RPMI7951 (cell line): Measurements from ENCODE around the gene ANKRD52. TPM values are rescaled to one million over a fixed set of nuclear protein-coding genes. Genes with fewer than 3 reads are reported as not detected.
A peak's percentile ranks its signal among the peaks of the same experiment; 100 is the strongest.
"Not testable (repeated sequence)": the region's sequence is repeated elsewhere in the genome, so short reads cannot be mapped to it uniquely, and the experiment has no call there.

Source experiments
- DNase-seq: peaks from one replicate; pipeline ENCODE4 v3.0.0-alpha.2; 2012; ENCODE audit warnings: low read depth
- total RNA-seq: library from RNA; depleted of rRNA; stranded (reverse); fragments of >200 nt; shearing (Covaris generic); gene quantifications from 2 replicates; pipeline ENCODE4 v1.2.3, GENCODE V29; 2014; rRNA removed

ANKRD52 gene
- 8.7 and 10.6 TPM in 2 replicates for total RNA-seq

DNA sequence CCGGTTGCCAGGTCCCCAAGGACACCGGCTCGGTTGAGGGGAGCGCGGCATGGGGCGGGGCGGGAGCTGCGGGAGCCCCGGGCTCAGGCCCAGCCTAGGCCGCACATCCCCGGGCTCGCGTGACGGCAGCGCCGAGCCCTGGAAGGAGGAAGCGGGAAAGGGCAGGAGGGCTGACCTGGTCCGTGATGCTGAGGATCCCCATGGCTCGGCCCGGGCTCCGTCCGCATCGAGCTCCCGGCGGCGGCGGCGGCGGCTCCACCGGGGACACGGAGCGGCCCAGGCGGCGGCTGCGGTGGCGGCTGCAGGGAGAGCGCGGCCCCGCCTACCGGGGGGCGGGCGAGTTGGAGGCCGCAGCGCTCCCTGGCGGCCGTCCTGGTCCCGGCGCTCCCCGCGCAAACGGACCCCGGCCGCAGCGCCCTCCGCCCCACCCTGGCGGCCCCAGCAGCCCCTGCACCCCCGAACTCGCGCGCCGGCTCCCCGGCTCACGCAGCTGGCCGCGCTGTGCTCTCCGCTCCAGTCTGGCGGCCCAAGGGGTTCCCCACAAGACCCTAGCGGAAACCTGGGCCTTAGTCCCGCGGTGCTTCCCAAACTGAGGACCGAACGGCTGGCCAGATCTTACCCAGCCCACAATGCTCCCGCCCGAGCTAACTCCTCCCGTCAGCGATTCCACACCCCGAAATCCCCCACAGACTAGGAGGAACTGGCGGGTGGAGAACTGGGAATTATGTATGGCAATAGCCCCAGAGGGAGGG, at the start of gene ANKRD52:
Gene ANKRD52, minus strand, starts transcription at position 317 of the 752 bp plus-strand sequence. Its CDS starts 115 bp downstream, at position 202.
- DNase-seq: peak; percentile 82

- DNase-seq: no peak
These were observed 49.2 kb upstream of the ANKRD52 start for GRCh38 chr12:56307221-56307965.

DNA sequence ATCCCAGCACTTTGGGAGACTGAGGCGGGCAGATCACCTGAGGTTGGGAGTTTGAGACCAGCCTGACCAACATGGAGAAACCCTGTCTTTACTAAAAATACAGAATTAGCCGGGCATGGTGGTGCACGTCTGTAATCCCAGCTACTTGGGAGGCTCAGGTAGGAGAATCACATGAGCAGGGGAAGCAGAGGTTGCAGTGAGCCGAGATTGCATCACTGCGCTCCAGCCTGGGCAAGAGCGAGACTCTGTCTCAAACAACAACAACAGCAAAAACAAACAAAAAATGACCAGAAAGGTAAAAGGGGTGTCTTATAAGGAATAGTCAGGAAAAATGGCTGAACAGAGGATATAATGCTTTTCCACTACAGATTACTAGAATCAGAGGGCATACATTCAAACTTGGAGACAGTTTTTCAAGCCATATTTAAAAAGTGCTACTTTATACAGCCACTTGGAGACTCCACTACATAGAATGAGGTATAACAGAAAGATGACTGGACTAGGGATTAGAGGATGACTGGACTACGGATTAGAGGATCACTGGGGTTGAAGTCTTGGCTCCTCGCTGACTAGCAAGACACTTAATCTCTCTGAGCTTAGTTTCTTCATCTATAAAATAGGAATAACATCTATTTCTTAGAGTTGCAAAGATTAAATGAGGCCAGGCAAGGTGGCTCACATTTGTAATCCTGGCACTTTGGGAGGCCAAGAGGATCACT, 46.8 kb upstream of the ANKRD52 start:
- no peak for DNase-seq

- no peak for DNase-seq
These were observed 46.1 kb upstream of the ANKRD52 start for GRCh38 chr12:56304276-56304675.

DNA sequence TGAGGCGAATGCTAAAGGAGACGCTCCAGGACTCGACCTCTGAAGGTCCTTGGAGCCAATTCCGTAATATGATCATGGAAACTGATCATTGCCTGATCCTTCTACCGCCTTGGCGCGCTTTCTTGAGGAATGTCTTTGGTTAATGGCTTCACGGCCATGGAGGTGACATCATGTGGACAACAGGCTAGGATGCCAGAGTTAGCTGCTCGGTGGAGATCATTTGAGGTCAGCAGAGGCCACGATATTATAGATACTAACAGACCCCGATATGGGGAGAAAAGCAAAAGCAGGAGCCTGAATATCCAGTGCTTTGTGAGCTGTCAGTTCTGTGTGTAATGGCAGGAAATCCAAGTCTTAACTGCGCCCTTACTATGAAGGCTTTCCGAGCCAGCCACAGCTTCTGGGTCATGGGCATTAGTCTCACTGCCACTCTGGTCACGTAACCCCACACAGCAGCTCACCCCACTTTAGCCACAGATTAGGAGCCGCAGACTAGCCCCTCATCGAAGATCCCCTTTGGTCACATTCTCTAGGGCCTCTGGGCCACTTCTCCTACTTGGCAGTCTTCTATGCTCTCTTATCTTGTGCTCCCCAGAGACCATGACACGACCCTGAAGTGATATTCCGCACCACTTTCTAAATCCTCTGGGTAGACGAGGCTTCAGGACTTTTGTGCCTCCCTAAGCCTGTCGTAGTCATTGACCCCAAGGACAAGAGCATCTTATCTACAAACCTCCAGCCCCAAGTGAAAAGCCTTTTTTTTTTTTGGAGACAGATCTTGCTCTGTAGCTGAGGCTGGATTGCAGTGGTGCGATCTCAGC, 42.7 kb upstream of the ANKRD52 start:
- no peak for DNase-seq

DNA sequence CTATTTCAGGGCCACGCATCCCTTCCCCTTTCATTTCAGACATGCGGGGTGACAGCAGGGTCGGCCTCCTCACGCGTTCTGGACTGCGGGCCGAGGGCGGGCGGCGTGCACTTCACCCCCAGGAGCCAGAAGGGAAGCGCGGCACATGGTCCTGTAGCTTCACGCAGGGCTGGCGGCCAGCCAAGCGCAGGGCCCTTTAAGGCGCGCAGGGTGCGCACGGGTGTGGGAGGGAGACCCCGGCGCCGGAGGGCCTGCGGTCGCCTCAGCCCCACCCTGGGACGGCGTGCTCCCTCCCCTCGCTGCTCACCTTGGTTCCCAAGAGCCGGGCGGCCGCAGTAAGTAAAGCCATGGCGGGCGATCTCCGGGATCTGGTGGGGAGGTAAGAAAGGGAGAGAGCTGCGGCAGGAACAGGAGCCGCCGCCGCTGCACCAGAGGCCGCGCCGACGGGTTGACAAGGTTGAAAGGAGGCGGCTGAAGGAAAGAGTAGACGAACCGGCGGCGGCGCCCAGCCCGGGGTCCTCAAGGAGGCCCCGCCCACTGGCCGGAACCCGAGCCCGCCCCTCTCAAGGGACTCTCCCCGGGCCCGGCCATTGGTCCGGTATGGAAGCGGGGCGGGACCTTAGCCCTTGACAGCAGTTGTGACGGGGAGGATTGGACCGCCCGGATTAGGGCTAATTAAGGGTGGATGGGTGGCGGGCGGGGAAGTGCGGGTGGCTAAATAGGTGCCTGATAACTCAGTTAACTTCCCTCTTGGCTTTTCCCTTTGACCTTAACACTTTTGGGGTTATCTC, 41.9 kb upstream of the ANKRD52 start, which contains the start of gene CS:
Gene CS, minus strand, starts transcription at position 478 of the 791 bp plus-strand sequence. Its CDS starts 129 bp downstream, at position 349.
- DNase-seq: peak; percentile 97

- peak; percentile 35 for DNase-seq
These were observed 41.2 kb upstream of the ANKRD52 start for GRCh38 chr12:56299308-56299852.

GRCh38 chr12:56298828-56299227, 40.6 kb upstream of the ANKRD52 start:
- no peak for DNase-seq

GRCh38 chr12:56297400-56297799, 39.2 kb upstream of the ANKRD52 start:
- no peak for DNase-seq

GRCh38 chr12:56296295-56296694, 38.1 kb upstream of the ANKRD52 start:
- DNase-seq: no peak

- no peak for DNase-seq
These were observed 35.6 kb upstream of the ANKRD52 start for GRCh38 chr12:56293795-56294194.

GRCh38 chr12:56288705-56289387, 30.7 kb upstream of the ANKRD52 start:
- DNase-seq: no peak

DNA sequence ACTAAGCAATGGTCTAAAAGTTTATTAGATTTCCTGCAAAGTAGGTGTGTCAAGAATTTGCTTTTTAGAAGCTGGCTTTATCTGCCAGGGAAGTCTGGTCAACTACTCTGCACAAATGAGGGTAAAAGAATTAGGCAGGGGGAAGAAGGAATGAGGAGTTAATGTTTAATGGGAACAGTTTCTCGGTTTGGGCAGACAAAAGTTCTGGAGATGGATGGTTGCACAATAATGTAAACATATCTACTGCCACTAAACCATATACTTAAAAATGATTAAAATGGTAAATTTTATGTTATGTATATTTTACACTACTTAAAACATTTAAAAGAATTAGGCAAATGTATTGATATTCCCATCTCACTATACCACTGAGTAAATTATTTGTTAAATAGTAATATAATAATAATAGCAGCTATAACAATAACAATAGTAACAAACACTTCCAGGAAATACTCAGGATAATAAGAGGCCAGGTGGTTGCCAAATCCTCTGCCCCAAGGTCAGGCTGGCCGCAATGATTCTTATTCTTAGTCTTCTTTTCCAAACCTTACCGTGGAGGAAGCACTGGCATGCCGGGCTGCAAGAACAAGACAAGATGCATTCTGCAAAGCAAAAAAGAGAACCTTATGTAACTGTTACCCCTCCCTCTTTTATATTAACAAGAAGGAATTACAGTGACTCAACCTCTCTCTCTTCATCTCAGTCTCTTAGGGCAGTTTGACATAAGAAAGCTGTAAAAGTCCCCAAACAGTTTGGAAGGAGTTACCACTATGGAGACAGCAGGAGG, 28.1 kb upstream of the ANKRD52 start:
- DNase-seq: no peak

GRCh38 chr12:56284263-56284662, 26.1 kb upstream of the ANKRD52 start:
- not testable (repeated sequence) for DNase-seq

- DNase-seq: no peak
These were observed 24.4 kb upstream of the ANKRD52 start for GRCh38 chr12:56282579-56282978.

GRCh38 chr12:56282030-56282429, 23.8 kb upstream of the ANKRD52 start:
- DNase-seq: no peak

GRCh38 chr12:56280849-56281248, 22.7 kb upstream of the ANKRD52 start:
- DNase-seq: no peak

DNA sequence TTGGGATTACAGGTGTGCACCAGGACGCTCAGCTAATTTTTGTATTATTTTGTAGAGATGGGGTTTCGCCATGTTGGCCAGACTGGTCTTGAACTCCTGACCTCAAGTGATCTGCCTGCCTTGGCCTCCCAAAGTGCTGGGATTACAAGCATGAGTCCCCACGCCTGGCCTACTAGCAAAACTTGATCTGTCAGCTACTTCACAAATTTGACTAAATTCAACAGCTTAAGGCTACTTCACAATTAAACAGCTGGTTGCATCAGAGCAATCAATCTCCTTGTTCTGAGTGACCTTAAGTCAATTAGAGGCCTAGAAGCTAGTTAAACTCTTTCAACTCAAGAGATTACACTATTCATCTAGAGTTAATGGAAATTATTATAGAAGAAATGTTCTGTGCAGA, 20.7 kb upstream of the ANKRD52 start:
- no peak for DNase-seq

GRCh38 chr12:56274299-56274698, 16.1 kb upstream of the ANKRD52 start:
- no peak for DNase-seq
